HL-60 (cell line): ENCODE results near the gene CFAP58.

Source experiments
- DNase-seq, 2 experiments: peaks; one replicate each; pipeline ENCODE4 v3.0.0-alpha.2; 2010 to 2020; ENCODE audit warnings: low read depth in 1 of 2, low spot score in 1 of 2
- H3K27ac ChIP-seq: fragments of 250-450 bp; sonication (Bioruptor Pico); replicated peaks from 2 replicates; pipeline ENCODE4 v1.5.1; 2020; ENCODE audit warnings: mild to moderate bottlenecking, moderate library complexity
- H3K27me3 ChIP-seq: fragments of 250-450 bp; sonication (Bioruptor Pico); 2 replicates; pipeline ENCODE4 v1.5.1; 2021; ENCODE audit warnings: mild to moderate bottlenecking, moderate library complexity; ENCODE audit not compliant: insufficient read depth, poor library complexity, severe bottlenecking
- H3K4me3 ChIP-seq: replicated peaks from 2 replicates; pipeline ENCODE4 v1.5.1; 2011; ENCODE audit warnings: mild to moderate bottlenecking, control low read depth, low read length; ENCODE audit not compliant: insufficient read depth
- CTCF ChIP-seq: IDR thresholded peaks from one replicate; pipeline ENCODE4 v1.5.1; 2011; ENCODE audit warnings: low read length, control low read depth, inconsistent platforms; ENCODE audit not compliant: insufficient read depth
- GABPA ChIP-seq: IDR thresholded peaks from 2 replicates; pipeline ENCODE4 v1.6.1; 2012; ENCODE audit warnings: low read depth
- POLR2AphosphoS5 ChIP-seq: IDR thresholded peaks from 2 replicates; pipeline ENCODE4 v1.6.1; 2012; ENCODE audit warnings: low read depth
- SPI1 ChIP-seq: IDR thresholded peaks from 2 replicates; pipeline ENCODE4 v1.6.1; 2012; ENCODE audit warnings: low read depth, mild to moderate bottlenecking, borderline replicate concordance
- TF ChIP-seq, protein P1 (sequence below): IDR thresholded peaks from 2 replicates; pipeline ENCODE4 v1.6.1; 2012; ENCODE audit warnings: low read depth; ENCODE audit not compliant: insufficient replicate concordance

The CFAP58 gene

GRCh38 chr10:104416851-104417250 is 63.2 kb downstream of the CFAP58 start:
- Histone ChIP-seq H3K4me3 (no peak overlapping the region), H3K27ac (no peak overlapping the region), H3K27me3 (no peaks in the 10 kb centered on the region)
- TF ChIP-seq GABPA (no peak), CTCF (no peak), SPI1 (no peak), POLR2AphosphoS5 (no peak)
- TF ChIP-seq, protein P1, sequence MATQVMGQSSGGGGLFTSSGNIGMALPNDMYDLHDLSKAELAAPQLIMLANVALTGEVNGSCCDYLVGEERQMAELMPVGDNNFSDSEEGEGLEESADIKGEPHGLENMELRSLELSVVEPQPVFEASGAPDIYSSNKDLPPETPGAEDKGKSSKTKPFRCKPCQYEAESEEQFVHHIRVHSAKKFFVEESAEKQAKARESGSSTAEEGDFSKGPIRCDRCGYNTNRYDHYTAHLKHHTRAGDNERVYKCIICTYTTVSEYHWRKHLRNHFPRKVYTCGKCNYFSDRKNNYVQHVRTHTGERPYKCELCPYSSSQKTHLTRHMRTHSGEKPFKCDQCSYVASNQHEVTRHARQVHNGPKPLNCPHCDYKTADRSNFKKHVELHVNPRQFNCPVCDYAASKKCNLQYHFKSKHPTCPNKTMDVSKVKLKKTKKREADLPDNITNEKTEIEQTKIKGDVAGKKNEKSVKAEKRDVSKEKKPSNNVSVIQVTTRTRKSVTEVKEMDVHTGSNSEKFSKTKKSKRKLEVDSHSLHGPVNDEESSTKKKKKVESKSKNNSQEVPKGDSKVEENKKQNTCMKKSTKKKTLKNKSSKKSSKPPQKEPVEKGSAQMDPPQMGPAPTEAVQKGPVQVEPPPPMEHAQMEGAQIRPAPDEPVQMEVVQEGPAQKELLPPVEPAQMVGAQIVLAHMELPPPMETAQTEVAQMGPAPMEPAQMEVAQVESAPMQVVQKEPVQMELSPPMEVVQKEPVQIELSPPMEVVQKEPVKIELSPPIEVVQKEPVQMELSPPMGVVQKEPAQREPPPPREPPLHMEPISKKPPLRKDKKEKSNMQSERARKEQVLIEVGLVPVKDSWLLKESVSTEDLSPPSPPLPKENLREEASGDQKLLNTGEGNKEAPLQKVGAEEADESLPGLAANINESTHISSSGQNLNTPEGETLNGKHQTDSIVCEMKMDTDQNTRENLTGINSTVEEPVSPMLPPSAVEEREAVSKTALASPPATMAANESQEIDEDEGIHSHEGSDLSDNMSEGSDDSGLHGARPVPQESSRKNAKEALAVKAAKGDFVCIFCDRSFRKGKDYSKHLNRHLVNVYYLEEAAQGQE = no peak
- DNase-seq = no peak

DNA sequence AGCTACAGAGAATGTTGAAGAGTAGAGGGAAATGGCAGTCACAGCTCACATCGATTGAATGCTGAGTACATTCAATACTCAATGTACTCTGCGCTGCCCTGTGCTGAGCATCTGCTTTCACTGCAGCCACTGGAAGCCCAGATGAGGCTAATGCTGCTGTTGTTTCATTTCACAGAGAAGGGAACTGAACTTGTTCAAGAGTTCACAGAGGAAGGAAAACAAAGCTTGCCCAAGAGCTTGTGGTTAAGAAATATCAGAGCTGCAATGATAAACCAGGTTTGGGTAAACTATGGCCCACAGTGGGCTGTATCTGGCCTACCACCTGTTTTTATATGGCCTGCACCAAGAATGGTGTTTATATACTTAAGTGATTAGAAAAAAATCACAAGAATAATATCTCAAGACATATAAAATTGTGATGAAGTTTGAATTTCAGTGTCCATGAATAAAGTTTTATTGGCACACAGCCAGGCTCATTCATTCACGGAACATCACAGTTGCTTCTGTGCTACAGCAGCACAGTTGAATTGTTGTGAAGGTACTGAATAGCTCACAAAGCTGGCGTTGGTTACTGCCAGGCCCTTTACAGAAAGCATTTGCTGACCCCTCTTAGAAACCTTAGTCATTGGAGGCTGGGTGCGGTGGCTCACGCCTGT is 64.1 kb downstream of the CFAP58 start:
- TF ChIP-seq POLR2AphosphoS5 (no peak), SPI1 (peak; percentile 89)
- TF ChIP-seq, protein P1 = no peak
- H3K27me3 ChIP-seq = no peaks in the 10 kb centered on the region
- no peak overlapping the region for H3K27ac ChIP-seq
- no peak overlapping the region for H3K4me3 ChIP-seq
- DNase-seq = peak; percentile 42 to 83

DNA sequence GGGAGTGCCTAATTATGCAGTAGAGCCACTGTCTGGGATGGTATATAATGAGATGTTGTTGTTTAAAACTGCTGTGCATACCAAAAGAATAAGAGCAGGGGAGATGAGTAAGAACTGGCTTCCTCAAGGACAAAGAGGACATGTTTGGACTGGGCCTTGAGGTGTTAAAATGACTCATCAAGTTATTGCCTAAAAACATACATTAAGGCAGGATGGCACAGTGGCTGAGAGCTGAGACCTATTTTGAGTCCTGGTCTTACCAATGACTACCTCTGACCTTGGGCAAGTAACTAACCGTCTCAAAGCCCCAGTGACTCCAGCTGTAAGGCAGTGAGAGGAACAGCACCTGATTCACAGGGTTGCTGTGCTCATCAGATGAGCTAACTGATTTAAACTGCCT is 71.1 kb downstream of the CFAP58 start:
- H3K4me3 ChIP-seq = no peak overlapping the region
- no peaks in the 10 kb centered on the region for H3K27me3 ChIP-seq
- TF ChIP-seq SPI1 = no peak
- TF ChIP-seq GABPA = no peak
- no peak overlapping the region for H3K27ac ChIP-seq
- DNase-seq = no peak

DNA sequence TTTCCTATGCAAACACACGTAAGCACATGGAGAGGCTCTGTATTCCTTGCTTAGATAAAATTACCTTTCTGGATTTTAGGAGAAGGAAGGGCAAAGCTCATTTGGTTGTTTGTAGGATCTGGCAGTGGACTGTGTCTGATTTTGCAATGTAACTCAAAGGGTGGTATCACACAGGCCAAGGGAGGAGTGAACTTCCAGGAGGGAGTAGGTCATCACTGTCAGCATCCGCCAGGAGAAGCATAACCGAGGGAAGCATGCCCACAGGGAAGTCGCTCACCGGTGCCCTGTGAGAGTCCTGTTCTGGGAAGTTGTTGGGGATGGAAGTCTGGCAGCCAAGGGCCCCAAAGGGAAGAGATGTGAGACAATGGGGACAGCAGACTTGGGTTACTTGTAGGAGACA is 74.4 kb downstream of the CFAP58 start:
- DNase-seq = no peak
- no peak overlapping the region for H3K4me3 ChIP-seq
- TF ChIP-seq SPI1 (no peak), GABPA (no peak), CTCF (no peak), POLR2AphosphoS5 (no peak)
- TF ChIP-seq, protein P1 = no peak
- H3K27me3 ChIP-seq = no peaks in the 10 kb centered on the region
- no peak overlapping the region for H3K27ac ChIP-seq
